Activated B cell treated with CpG ODN at 0.5 μM for 24 hours (primary cell): ENCODE measurements around the gene ESPNL. TPM values are rescaled to one million over a fixed set of nuclear protein-coding genes. Genes with fewer than 3 reads are reported as not detected.

ENCODE experiments used
- ATAC-seq: fragments of 200-7000 bp; cut with Tn5 transposase; one replicate; pipeline ENCODE4 v1.10.0; 2021; ENCODE audit warnings: low read depth, mild to moderate bottlenecking, moderate library complexity
- CTCF ChIA-PET: fragments of 350-600 bp; sonication (Branson Sonifier 250); formaldehyde crosslinking; loops from one replicate; lab custom pipeline; 2021; ENCODE audit warnings: antibody characterized with exemption; lab: Charles Lee
- POLR2A ChIA-PET: fragments of 350-600 bp; sonication (Branson Sonifier 250); formaldehyde crosslinking; loops from one replicate; lab custom pipeline; 2021; ENCODE audit warnings: antibody characterized with exemption; lab: Charles Lee
- DNase-seq: peaks from one replicate; pipeline ENCODE4 v3.0.0; 2022
- H3K27ac Mint-ChIP-seq: one replicate; pipeline ENCODE4 v1.8.0; 2020; ENCODE audit warnings: mixed read lengths
- H3K27me3 Mint-ChIP-seq: one replicate; pipeline ENCODE4 v1.8.0; 2021; ENCODE audit warnings: mixed read lengths
- H3K36me3 Mint-ChIP-seq: one replicate; pipeline ENCODE4 v1.8.0; 2021; ENCODE audit warnings: low read depth, mixed read lengths
- H3K4me1 Mint-ChIP-seq: one replicate; pipeline ENCODE4 v1.8.0; 2021; ENCODE audit warnings: mixed read lengths
- H3K4me3 Mint-ChIP-seq: one replicate; pipeline ENCODE4 v1.8.0; 2020; ENCODE audit warnings: mild to moderate bottlenecking, mixed read lengths
- H3K9me3 Mint-ChIP-seq: one replicate; pipeline ENCODE4 v1.8.0; 2020; ENCODE audit warnings: mixed read lengths
- intact Hi-C: fragments of 100-400 bp; cut with micrococcal nuclease; formaldehyde crosslinking; loops from one replicate; pipeline ENCODE4 v1.15.1; 2024
- total RNA-seq: library from RNA; stranded (reverse); gene quantifications from 2 replicates; pipeline ENCODE4 v1.2.3, GENCODE V29; 2022
- TF ChIP-seq, protein P1 (sequence below): fragments of 200-600 bp; IDR thresholded peaks from one replicate; pipeline ENCODE4 v1.8.0; 2022; ENCODE audit warnings: antibody characterized with exemption, mild to moderate bottlenecking

ESPNL gene
- total RNA-seq, 1 donor from 2014 or later = 0.42 TPM

DNA sequence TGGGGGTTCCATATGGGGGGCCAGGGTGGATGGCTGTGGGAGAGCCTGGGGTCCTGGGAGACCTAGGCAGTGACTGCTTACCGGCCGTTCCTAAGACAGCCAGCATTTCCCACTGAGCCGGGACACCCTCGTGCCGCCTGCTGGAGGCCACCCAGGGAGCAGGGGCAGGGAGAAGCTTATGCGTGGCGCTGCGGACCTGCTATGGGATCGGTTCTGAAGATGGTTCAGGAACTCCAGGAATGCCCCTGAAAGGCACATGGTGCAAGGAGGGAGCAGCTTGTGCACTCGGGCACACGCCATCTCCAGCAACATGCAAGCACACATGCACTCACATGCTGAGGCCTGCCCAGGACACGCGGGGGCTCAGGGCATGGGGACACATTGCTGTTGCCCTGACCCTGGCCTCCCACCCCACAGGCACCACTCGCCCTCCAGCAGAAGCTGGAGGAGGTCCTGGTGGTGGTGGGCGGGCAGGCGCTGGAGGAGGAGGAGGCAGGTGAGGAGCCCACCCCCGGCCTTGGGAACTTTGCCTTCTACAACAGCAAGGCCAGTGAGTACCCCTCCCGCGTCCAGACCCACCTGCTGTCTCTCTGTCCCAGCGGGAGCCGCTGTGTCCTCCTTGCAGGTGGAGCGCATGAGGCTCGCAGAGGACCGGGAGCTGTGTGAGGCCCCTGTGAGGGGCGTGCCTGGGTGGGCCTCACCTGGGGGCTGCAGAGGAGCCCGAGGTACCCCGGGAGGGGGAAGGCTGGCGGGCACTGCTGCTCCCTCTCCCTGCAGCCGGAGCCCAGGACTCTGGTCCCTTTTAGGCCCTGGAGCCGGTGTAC lies 42.5 kb downstream of the ESPNL start:
- Mint-ChIP-seq H3K36me3 (no peaks in the 10 kb centered on the region), H3K27ac (no peak overlapping the region), H3K4me3 (no peak overlapping the region), H3K9me3 (no peaks in the 10 kb centered on the region), H3K27me3 (no peaks in the 10 kb centered on the region), H3K4me1 (peaks cover 12% of the 10 kb centered on the region)
- ATAC-seq (no peak), DNase-seq (no peak)
- TF ChIP-seq, protein P1, sequence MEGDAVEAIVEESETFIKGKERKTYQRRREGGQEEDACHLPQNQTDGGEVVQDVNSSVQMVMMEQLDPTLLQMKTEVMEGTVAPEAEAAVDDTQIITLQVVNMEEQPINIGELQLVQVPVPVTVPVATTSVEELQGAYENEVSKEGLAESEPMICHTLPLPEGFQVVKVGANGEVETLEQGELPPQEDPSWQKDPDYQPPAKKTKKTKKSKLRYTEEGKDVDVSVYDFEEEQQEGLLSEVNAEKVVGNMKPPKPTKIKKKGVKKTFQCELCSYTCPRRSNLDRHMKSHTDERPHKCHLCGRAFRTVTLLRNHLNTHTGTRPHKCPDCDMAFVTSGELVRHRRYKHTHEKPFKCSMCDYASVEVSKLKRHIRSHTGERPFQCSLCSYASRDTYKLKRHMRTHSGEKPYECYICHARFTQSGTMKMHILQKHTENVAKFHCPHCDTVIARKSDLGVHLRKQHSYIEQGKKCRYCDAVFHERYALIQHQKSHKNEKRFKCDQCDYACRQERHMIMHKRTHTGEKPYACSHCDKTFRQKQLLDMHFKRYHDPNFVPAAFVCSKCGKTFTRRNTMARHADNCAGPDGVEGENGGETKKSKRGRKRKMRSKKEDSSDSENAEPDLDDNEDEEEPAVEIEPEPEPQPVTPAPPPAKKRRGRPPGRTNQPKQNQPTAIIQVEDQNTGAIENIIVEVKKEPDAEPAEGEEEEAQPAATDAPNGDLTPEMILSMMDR = no peak
- CTCF ChIA-PET = no interaction called here
- POLR2A ChIA-PET = no interaction called here
- intact Hi-C loops = no loop called here

DNA sequence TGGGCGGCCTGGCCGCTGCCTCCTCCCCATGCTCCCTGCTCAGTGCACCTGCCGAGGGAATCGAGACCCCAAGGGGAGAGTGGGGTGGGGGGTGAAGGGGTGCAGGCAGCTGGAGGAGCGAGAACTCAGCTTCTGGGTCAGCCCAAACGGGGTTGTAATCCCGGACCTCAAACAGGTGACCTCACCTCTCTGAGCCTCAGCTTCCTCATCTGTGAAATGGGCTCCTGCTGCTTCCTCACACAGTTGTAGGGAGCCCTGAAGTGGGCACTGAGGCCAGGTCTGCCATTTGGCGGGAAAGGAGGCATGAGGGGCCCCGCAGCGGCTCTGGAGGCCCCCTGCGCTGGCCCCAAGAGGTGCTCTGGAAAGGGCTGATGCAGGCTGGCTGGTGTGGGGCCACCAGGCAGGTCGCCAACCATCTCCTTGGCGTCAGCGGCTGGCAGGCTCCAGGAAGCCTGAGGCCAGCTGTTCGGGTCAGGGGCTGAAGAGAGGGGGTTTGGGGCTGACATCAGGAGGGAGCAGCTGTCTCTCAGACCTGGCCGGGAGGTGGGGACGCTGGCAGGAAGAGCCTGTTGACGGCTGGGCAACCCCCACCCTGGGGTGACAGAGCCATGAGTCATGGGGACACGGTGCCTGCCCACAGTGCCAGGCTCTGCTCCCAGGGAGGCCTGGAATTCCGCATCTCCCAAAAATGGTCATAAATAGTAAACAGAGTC lies 43.3 kb downstream of the ESPNL start:
- intact Hi-C loops = no loop called here
- ATAC-seq = no peak
- DNase-seq = no peak
- H3K27me3 Mint-ChIP-seq = no peaks in the 10 kb centered on the region
- H3K4me1 Mint-ChIP-seq = peaks cover 7% of the 10 kb centered on the region
- H3K9me3 Mint-ChIP-seq = no peaks in the 10 kb centered on the region
- CTCF ChIA-PET = no interaction called here
- H3K4me3 Mint-ChIP-seq = no peak overlapping the region
- POLR2A ChIA-PET = no interaction called here
- TF ChIP-seq, protein P1 = no peak
- H3K36me3 Mint-ChIP-seq = no peaks in the 10 kb centered on the region
- H3K27ac Mint-ChIP-seq = no peak overlapping the region

DNA sequence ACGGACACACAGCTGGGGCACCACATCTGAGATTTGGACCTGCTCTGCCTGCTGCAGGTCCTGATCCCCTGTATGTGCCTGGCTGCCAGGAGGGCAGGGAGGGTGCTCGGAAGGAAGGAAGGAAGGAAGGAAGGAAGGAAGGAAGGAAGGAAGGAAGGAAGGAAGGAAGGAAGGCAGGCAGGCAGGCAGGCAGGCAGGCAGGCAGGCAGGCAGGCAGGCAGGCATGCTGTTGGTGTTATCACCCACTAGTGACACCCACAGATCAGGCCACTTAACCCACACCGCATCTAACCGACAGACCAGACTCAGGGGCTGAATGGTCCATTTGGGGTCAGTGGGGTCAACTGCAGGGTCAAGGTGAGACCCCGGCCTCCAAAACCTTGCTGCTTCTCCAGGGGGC lies 44.1 kb downstream of the ESPNL start:
- Mint-ChIP-seq H3K9me3 (no peaks in the 10 kb centered on the region), H3K36me3 (no peaks in the 10 kb centered on the region), H3K27me3 (no peaks in the 10 kb centered on the region), H3K4me1 (peaks cover 4% of the 10 kb centered on the region), H3K4me3 (no peak overlapping the region), H3K27ac (no peak overlapping the region)
- TF ChIP-seq, protein P1 = no peak
- CTCF ChIA-PET = no interaction called here
- ATAC-seq (no peak), DNase-seq (no peak)
- POLR2A ChIA-PET = no interaction called here
- intact Hi-C loops = no loop called here

DNA sequence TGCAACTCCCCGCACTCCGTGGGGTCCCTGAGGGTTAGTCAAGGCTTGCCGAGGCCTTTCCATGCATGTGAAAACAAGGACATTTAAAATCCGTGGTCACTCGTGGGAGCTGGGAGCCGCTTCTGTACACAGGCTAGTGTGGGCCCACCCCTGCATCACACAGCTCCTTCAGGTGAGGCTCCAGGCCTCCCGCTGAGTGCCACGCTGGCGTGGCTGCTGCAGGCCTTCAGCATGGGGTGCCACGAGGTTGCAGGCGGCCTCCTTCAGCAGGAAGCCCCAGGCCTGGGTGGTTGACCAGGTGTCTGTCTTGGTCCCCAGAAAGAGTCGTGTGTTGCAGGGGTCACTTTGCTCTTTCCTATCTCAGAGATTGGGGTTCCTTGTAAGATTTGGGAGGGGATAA lies 44.9 kb downstream of the ESPNL start:
- CTCF ChIA-PET = interaction anchor here (0.9 kb wide), 1 partner anchor 36 kb away, joined by 3 read pairs; no protein-coding TSS in a partner anchor
- TF ChIP-seq, protein P1 = no peak
- DNase-seq = no peak
- Mint-ChIP-seq H3K4me3 (no peak overlapping the region), H3K36me3 (no peaks in the 10 kb centered on the region), H3K9me3 (no peaks in the 10 kb centered on the region), H3K27ac (no peak overlapping the region), H3K27me3 (no peaks in the 10 kb centered on the region), H3K4me1 (peaks cover 1% of the 10 kb centered on the region)
- intact Hi-C loops = no loop called here
- POLR2A ChIA-PET = no interaction called here
- ATAC-seq = no peak

DNA sequence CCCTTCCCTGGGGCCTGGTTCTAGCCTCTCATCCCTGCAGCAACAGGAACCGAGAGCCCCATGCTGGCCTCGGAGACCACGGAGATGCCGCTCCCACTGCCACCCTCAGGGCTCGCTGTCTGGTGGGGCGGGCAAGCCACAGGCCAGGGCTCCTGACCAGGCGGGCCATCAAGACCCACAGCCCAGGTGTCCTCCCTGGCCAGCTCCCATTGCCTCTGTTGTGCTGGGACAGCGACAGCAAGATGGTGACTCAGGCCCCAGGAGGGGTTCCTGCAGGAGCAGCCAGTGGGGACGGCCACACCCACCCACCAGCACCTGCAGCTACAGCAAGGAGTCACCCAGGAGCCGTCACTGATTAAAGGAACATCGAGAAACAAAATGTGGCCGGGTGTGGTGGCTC lies 45.7 kb downstream of the ESPNL start:
- TF ChIP-seq, protein P1 = no peak
- ChIA-PET POLR2A (no interaction called here), CTCF (interaction anchor here (0.9 kb wide), 1 partner anchor 37 kb away, joined by 3 read pairs; no protein-coding TSS in a partner anchor)
- H3K4me1 Mint-ChIP-seq = peaks cover 1% of the 10 kb centered on the region
- no peak for ATAC-seq
- no peak overlapping the region for H3K4me3 Mint-ChIP-seq
- no peak for DNase-seq
- no peaks in the 10 kb centered on the region for H3K36me3 Mint-ChIP-seq
- intact Hi-C loops = no loop called here
- no peak overlapping the region for H3K27ac Mint-ChIP-seq
- no peaks in the 10 kb centered on the region for H3K9me3 Mint-ChIP-seq
- H3K27me3 Mint-ChIP-seq = no peaks in the 10 kb centered on the region
